Testis (tissue), 3 donors: ENCODE measurements around the gene CLN5. TPM values are rescaled to one million over a fixed set of nuclear protein-coding genes. Genes with fewer than 3 reads are reported as not detected.
"Not testable (repeated sequence)": the region's sequence is repeated elsewhere in the genome, so short reads cannot be mapped to it uniquely, and the experiment has no call there.

ENCODE experiments used
- DNase-seq: peaks from one replicate; pipeline ENCODE4 v3.0.0-alpha.2; 2019
- H3K27ac ChIP-seq, 2 donors: fragments of 200-600 bp; sonication (generic); one replicate each; pipeline ENCODE4 v1.5.1; 2019
- H3K27me3 ChIP-seq: fragments of 200-600 bp; sonication (generic); one replicate; pipeline ENCODE4 v1.5.1; 2019
- H3K36me3 ChIP-seq: fragments of 200-600 bp; sonication (generic); one replicate; pipeline ENCODE4 v1.5.1; 2017; ENCODE audit warnings: low read depth; ENCODE audit errors: missing control alignments
- H3K4me1 ChIP-seq: fragments of 200-600 bp; sonication (generic); one replicate; pipeline ENCODE4 v1.5.1; 2019
- H3K4me3 ChIP-seq, 2 donors: fragments of 200-600 bp; sonication (generic); one replicate each; pipeline ENCODE4 v1.5.1; 2017 to 2019
- H3K9me3 ChIP-seq: fragments of 200-600 bp; sonication (generic); one replicate; pipeline ENCODE4 v1.5.1; 2017
- POLR2A ChIP-seq: fragments of 450-650 bp; IDR thresholded peaks from one replicate; pipeline ENCODE4 v1.6.1; 2017; ENCODE audit warnings: antibody characterized with exemption, mild to moderate bottlenecking, moderate library complexity
- WGBS, 2 donors: methylation state at CpG; one replicate each; pipeline ENCODE4 v1.1.5; 2018; 5-methylcytosine and 5-hydroxymethylcytosine counted together
- intact Hi-C: fragments of 100-400 bp; cut with DNase I; formaldehyde crosslinking; loops from one replicate; pipeline ENCODE4 v1.15.1; 2023; ENCODE audit warnings: low total_unique reads
- polyA plus RNA-seq: library from polyadenylated mRNA; stranded (reverse); fragments of 350-450 nt; fragmentation: Illumina TruSeq; extraction: RNeasy Lipid Tissue Mini Kit (QIAGEN cat#74804); gene quantifications from one replicate; pipeline ENCODE4 v1.2.3, GENCODE V29; 2014; ENCODE audit warnings: low read depth, low replicate concordance; ENCODE audit not compliant: insufficient read depth
- total RNA-seq, 2 donors: library from RNA; depleted of rRNA; stranded (reverse); fragments of >200 nt; gene quantifications; one replicate each; pipeline ENCODE4 v1.2.3, GENCODE V29; 2016
- TF ChIP-seq, protein P1 (sequence below), 3 experiments: fragments of 450-650 bp in 2 of 3; fragments of 200-600 bp in 1 of 3; sonication (generic) in 1 of 3; IDR thresholded peaks; one replicate each; pipeline ENCODE4 v1.5.1; 2016 to 2019; ENCODE audit warnings: antibody characterized with exemption in 3 of 3, mild to moderate bottlenecking in 2 of 3, moderate library complexity in 1 of 3

Gene CLN5
- total and polyA plus RNA-seq, 3 donors from 2014 or later: 28.1 to 39.2 (median 30.5) TPM

DNA sequence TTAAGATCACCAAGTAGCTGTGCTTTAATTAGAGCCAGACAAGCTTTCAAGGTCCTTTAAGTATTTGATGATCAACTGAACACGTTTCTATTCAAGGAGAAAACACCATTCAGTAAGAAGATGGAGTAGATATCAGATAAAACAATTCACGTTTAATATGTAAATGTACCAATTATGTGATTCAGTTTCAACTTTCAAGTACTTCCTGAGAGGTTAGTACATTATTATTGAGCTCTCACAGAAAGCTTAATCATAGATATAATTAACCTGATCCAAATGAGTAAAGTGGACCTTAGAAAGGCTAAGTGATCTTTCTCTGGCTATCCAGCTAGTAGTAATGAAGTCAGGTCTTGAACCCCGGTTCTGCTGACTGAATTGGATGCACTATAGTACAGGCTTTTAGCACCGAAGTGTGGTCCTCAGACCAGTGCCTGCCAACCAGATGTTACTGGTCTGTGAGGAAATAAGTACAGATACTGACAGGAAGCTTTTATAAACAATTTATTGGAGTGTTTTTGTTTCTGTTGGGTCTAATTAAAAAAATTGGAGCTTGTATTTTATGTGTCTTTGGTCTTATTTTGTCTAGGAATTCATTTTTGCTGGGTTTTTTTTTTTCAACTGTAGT lies 10.2 kb downstream of the CLN5 start:
- DNase-seq: no peak
- Histone ChIP-seq H3K4me1 (peaks cover 14% of the 10 kb centered on the region), H3K27ac (peak overlapping the region in 1 of 2 donors; percentile 46), H3K36me3 (no peaks in the 10 kb centered on the region), H3K9me3 (no peaks in the 10 kb centered on the region), H3K27me3 (no peaks in the 10 kb centered on the region), H3K4me3 (no peak overlapping the region)
- TF ChIP-seq POLR2A: no peak
- TF ChIP-seq, protein P1, sequence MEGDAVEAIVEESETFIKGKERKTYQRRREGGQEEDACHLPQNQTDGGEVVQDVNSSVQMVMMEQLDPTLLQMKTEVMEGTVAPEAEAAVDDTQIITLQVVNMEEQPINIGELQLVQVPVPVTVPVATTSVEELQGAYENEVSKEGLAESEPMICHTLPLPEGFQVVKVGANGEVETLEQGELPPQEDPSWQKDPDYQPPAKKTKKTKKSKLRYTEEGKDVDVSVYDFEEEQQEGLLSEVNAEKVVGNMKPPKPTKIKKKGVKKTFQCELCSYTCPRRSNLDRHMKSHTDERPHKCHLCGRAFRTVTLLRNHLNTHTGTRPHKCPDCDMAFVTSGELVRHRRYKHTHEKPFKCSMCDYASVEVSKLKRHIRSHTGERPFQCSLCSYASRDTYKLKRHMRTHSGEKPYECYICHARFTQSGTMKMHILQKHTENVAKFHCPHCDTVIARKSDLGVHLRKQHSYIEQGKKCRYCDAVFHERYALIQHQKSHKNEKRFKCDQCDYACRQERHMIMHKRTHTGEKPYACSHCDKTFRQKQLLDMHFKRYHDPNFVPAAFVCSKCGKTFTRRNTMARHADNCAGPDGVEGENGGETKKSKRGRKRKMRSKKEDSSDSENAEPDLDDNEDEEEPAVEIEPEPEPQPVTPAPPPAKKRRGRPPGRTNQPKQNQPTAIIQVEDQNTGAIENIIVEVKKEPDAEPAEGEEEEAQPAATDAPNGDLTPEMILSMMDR (IDR thresholded peaks at IDR 0.05): no peak
- intact Hi-C loops: no loop called here
- WGBS, 2 donors: 26 to 31% methylated on average over 4 of the region's 4 CpGs

DNA sequence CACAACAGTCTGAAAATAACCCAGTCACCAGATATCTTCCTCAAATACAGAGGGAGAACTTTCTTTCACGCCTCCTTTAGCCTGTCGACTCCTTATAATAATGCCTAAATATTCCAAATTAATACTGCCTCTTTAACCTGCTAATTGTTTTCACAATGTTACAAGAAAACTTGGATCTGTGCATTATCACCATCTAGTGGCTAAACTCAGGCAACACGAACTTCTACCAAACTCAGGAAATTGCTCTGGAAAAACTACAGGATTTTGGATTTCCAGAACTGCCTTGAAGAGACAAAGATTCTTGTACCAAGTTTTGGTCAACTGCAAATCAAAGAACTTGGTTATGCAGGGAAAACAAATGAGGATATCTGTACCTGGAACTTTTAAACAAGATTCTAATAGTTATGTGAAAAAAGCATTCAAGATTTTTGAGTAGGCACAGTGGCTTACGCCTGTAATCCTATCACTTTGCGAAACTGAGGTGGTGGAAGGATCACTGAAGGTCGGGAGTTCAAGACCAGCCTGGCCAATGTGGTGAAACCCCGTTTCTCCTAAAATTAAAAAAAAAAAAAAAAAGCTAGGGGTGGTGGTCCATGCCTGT lies 10.8 kb downstream of the CLN5 start:
- Histone ChIP-seq H3K4me3 (no peak overlapping the region), H3K27me3 (no peaks in the 10 kb centered on the region), H3K36me3 (no peaks in the 10 kb centered on the region), H3K9me3 (no peaks in the 10 kb centered on the region), H3K27ac (peak overlapping the region in 1 of 2 donors; percentile 46), H3K4me1 (peaks cover 14% of the 10 kb centered on the region)
- no peak for TF ChIP-seq POLR2A
- TF ChIP-seq, protein P1 (IDR thresholded peaks at IDR 0.05): peak in 2 of 3 experiments; percentile 52 to 65
- intact Hi-C loops: no loop called here
- WGBS, 2 donors: 59 to 66% methylated on average over 7 of the region's 7 CpGs
- DNase-seq: no peak

DNA sequence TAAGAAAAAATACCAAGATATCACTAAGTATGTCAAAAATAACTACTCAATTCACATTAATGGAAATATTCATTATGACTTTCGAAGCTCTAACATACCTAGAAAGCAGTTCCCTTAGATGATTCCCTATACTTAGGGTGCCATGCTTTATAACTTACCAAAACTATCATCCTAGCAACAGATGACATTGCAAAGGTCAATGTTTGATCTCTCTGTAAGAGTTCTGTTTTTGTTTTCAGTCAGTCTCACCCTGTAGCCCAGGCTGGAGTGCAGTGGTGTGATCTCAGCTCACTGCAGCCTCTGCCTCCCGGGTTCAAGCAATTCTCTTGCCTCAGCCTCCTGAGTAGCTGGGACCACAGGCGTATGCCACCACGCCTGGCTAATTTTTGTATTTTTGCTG lies 16.5 kb downstream of the CLN5 start:
- H3K36me3 ChIP-seq, H3K27me3 ChIP-seq, H3K4me1 ChIP-seq, DNase-seq, H3K4me3 ChIP-seq, H3K9me3 ChIP-seq, intact Hi-C loops: not testable (repeated sequence)
- 90 to 94% methylated on average over 4 of the region's 4 CpGs for WGBS, 2 donors
- H3K27ac ChIP-seq: peak overlapping the region in 1 of 2 donors; percentile 28

DNA sequence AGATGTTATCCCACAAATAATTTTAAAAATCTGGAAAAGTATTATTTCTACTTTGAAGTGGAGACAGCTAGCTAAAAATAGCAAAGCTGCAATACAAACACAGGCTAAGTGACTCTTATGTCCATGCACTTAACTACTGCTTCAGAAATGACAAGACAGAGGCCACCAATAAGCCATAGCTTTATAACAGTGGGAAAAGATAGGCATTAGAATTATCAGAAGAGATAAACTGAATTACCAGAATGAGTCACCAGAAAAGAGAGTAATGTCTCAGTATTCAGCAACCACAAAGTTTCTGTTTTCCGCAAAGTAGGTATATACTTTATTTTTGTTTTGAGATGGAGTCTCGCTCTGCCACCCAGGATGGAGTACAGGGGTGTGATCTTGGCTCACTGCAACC lies 17.1 kb downstream of the CLN5 start:
- no peaks in the 10 kb centered on the region for H3K36me3 ChIP-seq
- H3K4me3 ChIP-seq: no peak overlapping the region
- WGBS, 2 donors: 92 to 94% methylated on average over 2 of the region's 2 CpGs
- intact Hi-C loops: no loop called here
- H3K4me1 ChIP-seq: peaks cover 4% of the 10 kb centered on the region
- no peaks in the 10 kb centered on the region for H3K9me3 ChIP-seq
- peak overlapping the region in 1 of 2 donors; percentile 28 for H3K27ac ChIP-seq
- TF ChIP-seq, protein P1 (IDR thresholded peaks at IDR 0.05): no peak
- no peak for TF ChIP-seq POLR2A
- H3K27me3 ChIP-seq: no peaks in the 10 kb centered on the region
- DNase-seq: no peak

DNA sequence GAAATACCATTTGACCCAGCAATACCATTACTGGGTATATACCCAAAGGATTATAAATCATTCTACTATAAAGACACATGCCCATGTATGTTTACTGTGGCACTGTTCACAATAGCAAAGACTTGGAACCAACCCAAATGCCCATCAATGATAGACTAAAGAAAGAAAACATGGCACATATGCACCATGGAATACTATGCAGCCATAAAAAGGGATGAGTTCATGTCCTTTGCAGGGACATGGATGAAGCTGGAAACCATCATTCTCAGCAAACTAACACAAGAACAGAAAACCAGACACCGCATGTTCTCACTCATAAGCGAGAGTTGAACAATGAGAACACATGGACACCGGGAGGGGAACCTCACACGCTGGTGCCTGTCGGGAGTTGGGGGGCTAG lies 17.8 kb downstream of the CLN5 start:
- H3K36me3 ChIP-seq, H3K4me3 ChIP-seq, H3K4me1 ChIP-seq, intact Hi-C loops, DNase-seq, H3K9me3 ChIP-seq, H3K27ac ChIP-seq, H3K27me3 ChIP-seq: not testable (repeated sequence)
- WGBS, 2 donors: 92 to 98% methylated on average over 5 of the region's 5 CpGs
